Mesothelial cell of epicardium (in vitro differentiated cells): ENCODE data around the gene CCR9. TPM values are rescaled to one million over a fixed set of nuclear protein-coding genes. Genes with fewer than 3 reads are reported as not detected.

Source experiments
- DNase-seq, 2 experiments: peaks; one replicate each; pipeline ENCODE4 v3.0.0; 2021; ENCODE audit warnings: low spot score in 2 of 2; ENCODE audit not compliant: unreplicated experiment in 2 of 2
- H3K27ac Mint-ChIP-seq: 2 replicates; pipeline ENCODE4 v1.8.0; 2021; ENCODE audit warnings: mixed read lengths
- H3K27me3 Mint-ChIP-seq: 2 replicates; pipeline ENCODE4 v1.8.0; 2021; ENCODE audit warnings: low read depth, mixed read lengths
- H3K36me3 Mint-ChIP-seq: 2 replicates; pipeline ENCODE4 v1.8.0; 2021; ENCODE audit warnings: mixed read lengths
- H3K4me1 Mint-ChIP-seq: 2 replicates; pipeline ENCODE4 v1.8.0; 2021; ENCODE audit warnings: mixed read lengths
- H3K4me3 Mint-ChIP-seq: 2 replicates; pipeline ENCODE4 v1.8.0; 2021; ENCODE audit warnings: mild to moderate bottlenecking, moderate library complexity, mixed read lengths
- H3K9me3 Mint-ChIP-seq: 2 replicates; pipeline ENCODE4 v1.8.0; 2021; ENCODE audit warnings: mixed read lengths
- CTCF ChIP-seq: fragments of 200-600 bp; sonication (generic); IDR thresholded peaks from one replicate; pipeline ENCODE4 v1.5.0; 2021; ENCODE audit warnings: antibody characterized with exemption; ENCODE audit not compliant: unreplicated experiment
- total RNA-seq: library from RNA; stranded (reverse); gene quantifications from 3 replicates; pipeline ENCODE4 v1.2.1, GENCODE V29; 2021

Gene CCR9
- total RNA-seq, 1 donor from 2014 or later = not detected

GRCh38 chr3:45892161-45892560 lies 5.8 kb downstream of the CCR9 start:
- no peak for TF ChIP-seq CTCF
- no peaks in the 10 kb centered on the region for H3K9me3 Mint-ChIP-seq
- H3K36me3 Mint-ChIP-seq = no peaks in the 10 kb centered on the region
- DNase-seq = no peak
- H3K27ac Mint-ChIP-seq = no peak overlapping the region
- no peak overlapping the region for H3K4me3 Mint-ChIP-seq
- H3K27me3 Mint-ChIP-seq = no peaks in the 10 kb centered on the region
- peaks cover 42% of the 10 kb centered on the region for H3K4me1 Mint-ChIP-seq

GRCh38 chr3:45894015-45894414 lies 7.7 kb downstream of the CCR9 start:
- no peaks in the 10 kb centered on the region for H3K9me3 Mint-ChIP-seq
- H3K4me1 Mint-ChIP-seq = peaks cover 46% of the 10 kb centered on the region
- no peaks in the 10 kb centered on the region for H3K27me3 Mint-ChIP-seq
- no peaks in the 10 kb centered on the region for H3K36me3 Mint-ChIP-seq
- no peak overlapping the region for H3K27ac Mint-ChIP-seq
- H3K4me3 Mint-ChIP-seq = no peak overlapping the region
- TF ChIP-seq CTCF = no peak
- no peak for DNase-seq

GRCh38 chr3:45895686-45896468 lies 9.5 kb downstream of the CCR9 start:
- no peak for DNase-seq
- Mint-ChIP-seq H3K27ac (peak overlapping the region; percentile 26), H3K4me1 (peaks cover 40% of the 10 kb centered on the region), H3K36me3 (no peaks in the 10 kb centered on the region), H3K9me3 (no peaks in the 10 kb centered on the region), H3K4me3 (no peak overlapping the region), H3K27me3 (no peaks in the 10 kb centered on the region)
- TF ChIP-seq CTCF = no peak

GRCh38 chr3:45896956-45897355 lies 10.6 kb downstream of the CCR9 start:
- H3K27ac Mint-ChIP-seq = no peak overlapping the region
- no peak for TF ChIP-seq CTCF
- H3K4me3 Mint-ChIP-seq = no peak overlapping the region
- H3K4me1 Mint-ChIP-seq = peaks cover 35% of the 10 kb centered on the region
- H3K27me3 Mint-ChIP-seq = no peaks in the 10 kb centered on the region
- H3K9me3 Mint-ChIP-seq = no peaks in the 10 kb centered on the region
- no peak for DNase-seq
- no peaks in the 10 kb centered on the region for H3K36me3 Mint-ChIP-seq

- H3K4me3 Mint-ChIP-seq = no peak overlapping the region
- no peak for DNase-seq
- no peak for TF ChIP-seq CTCF
- H3K36me3 Mint-ChIP-seq = no peaks in the 10 kb centered on the region
- H3K4me1 Mint-ChIP-seq = no peaks in the 10 kb centered on the region
- no peaks in the 10 kb centered on the region for H3K9me3 Mint-ChIP-seq
- H3K27me3 Mint-ChIP-seq = no peaks in the 10 kb centered on the region
- H3K27ac Mint-ChIP-seq = no peak overlapping the region
Observed at GRCh38 chr3:45904931-45905330, 18.6 kb downstream of the CCR9 start.
